NCI-H2107 treated with DMSO at 0.1 percent for 48 hours (cell line): Measurements from ENCODE around the gene NME7.
"Not testable (repeated sequence)": the region's sequence is repeated elsewhere in the genome, so short reads cannot be mapped to it uniquely, and the experiment has no call there.

ENCODE experiments used
- DNase-seq: peaks from one replicate; lab custom pipeline; 2025; ENCODE audit not compliant: unreplicated experiment; lab: John Stamatoyannopoulos, UW

Gene NME7

DNA sequence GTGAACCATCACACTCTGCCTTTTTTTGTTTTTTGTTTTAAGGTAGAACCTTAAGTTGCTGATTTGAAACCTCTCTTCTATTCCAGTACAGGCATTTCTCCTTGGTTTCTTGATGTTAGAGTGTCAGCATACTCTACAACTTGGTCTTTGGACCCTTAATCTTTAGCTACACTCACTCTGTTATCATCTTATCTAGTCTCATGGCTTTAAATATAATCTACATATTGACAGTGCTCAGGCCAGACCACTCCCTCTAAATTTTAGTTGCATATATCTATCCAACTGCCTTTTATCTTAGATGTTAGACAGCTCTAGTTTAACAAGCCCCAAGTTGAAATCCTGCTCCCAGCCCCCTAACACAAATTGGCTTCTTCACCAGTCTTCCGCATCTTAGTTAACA, 22.1 kb downstream of the NME7 start:
- DNase-seq, result no peak

DNA sequence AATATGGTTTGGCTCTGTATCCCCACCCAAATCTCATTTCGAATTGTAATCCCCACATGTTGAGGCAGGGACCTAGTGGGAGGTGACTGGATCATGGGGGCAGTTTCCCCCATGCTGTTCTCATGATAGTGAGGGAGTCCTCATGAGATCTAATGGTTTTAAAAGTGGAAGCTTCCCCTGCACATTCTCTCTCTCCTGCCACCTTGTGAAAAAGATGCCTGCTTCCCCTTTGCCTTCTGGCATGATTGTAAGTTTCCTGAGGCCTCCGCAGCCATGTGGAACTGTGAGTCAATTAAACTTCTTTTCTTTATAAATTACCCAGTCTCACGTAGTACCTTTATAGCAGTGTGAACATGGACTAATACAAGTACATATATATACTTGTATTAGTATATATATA, 25.5 kb downstream of the NME7 start:
- DNase-seq, result not testable (repeated sequence)

DNA sequence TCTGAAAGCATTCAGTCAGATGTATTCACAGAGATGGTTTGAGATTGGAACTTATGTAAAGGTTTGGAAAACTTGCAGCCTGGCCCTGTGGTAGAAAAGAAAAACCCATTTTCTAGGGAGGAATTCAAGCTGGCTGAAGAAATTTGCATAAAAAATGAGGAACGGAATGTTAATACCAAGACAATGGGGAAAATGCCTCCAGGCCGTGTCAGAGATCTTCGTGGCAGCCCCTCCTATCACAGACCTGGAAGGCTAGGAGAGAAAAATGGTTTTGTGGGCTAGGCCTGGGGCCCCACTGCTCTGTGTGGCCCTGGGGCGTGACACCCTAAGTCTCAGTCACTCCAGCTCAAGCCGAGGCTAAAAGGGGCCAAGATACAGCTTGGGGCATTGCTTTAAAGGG, 26.7 kb downstream of the NME7 start:
- no peak for DNase-seq

DNA sequence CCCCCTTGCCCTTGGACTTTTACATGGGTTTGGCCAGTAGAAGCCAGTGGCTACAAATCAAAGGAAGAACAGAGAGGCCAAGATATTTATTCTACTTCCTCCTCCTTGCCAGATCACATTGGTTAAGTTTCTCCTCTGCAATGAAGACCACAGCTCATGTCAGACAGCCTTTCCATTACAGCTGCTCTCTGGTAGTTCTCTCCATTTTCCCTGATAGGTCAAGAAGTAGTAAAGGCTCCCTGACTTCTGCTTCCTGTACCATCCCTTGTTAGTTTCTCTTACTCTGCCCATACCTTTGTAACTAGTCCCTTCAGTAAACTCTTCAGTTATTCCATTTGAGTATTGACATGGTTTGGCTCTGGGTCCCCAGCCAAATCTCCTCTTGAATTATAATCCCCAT, 27.8 kb downstream of the NME7 start:
- no peak for DNase-seq

DNA sequence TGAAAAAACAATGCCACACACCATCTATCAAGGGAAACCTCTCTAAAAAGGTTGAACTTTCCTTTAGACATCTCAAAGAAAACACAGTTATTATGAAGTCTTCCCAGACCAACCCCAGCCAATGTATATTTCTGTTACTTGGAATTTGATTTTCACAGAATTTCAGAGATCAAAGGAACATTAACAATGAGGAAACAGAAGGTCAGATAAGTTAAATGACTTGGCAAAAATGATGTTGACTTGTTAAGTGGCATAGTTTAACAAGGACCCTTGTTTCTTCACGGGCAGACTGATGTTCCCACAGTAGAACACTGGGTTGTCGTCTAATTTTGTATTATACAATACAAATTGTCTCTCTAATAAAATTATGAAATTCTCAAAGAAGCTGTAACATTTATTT, 29.0 kb downstream of the NME7 start:
- DNase-seq, result no peak

DNA sequence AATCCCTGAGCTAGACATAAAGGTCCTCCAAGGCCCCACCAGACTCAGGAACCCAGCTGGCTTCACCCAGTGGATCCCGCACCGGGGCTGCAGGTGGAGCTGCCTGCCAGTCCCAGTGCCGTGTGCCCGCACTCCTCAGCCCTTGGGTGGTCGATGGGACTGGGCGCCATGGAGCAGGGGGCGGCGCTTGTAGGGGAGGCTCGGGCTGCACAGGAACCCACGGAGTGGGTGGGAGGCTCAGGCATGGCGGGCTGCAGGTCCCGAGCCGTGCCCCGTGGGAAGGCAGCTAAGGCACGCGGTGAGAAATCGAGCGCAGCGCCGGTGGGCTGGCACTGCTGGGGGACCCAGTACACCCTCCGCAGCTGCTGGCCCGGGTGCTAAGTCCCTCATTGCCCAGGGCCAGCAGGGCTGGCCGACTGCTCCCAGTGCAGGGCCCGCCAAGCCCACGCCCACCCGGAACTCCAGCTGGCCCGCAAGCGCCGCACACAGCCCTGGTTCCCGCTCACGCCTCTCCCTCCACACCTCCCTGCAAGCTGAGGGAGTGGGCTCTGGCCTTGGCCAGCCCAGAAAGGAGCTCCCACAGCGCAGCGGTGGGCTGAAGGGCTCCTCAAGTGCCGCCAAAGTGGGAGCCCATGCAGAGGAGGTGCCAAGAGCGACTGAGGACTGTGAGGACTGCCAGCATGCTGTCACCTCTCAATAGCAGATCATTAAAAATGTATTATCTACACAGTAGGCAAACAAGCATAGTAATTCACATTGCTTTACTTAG, 30.5 kb downstream of the NME7 start:
- not testable (repeated sequence) for DNase-seq

DNA sequence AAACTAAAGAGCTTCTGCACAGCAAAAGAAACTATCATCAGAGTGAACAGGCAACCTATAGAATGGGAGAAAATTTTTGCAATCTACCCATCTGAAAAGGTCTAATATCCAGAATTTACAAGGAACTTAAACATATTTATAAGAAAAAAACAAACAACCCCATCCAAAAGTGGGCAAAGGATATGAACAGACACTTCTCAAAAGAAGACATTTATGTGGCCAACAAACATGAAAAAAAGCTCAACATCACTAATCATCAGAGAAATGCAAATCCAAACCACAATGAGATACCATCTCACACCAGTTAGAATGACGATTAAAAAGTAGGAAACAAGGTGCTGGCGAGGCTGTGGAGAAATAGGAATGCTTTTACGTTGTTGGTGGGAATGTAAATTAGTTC, 32.9 kb downstream of the NME7 start:
- DNase-seq, result not testable (repeated sequence)

DNA sequence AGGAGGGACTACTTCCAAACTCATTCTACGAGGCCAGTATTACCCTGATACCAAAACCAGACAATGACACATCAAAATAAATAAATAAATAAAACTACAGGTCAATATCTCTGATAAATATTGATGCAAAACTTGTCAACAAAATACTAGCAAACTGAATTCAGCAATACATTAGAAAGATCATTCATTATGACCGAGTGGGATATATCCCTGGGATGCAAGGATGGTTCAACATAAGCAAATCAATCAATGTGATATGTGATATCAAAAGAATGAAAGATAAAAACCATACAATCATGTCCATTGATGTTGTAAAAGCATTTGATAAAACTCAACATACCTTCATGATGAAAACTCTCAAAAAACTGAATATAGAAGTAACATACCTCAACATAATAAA, 36.7 kb downstream of the NME7 start:
- DNase-seq, result no peak

DNA sequence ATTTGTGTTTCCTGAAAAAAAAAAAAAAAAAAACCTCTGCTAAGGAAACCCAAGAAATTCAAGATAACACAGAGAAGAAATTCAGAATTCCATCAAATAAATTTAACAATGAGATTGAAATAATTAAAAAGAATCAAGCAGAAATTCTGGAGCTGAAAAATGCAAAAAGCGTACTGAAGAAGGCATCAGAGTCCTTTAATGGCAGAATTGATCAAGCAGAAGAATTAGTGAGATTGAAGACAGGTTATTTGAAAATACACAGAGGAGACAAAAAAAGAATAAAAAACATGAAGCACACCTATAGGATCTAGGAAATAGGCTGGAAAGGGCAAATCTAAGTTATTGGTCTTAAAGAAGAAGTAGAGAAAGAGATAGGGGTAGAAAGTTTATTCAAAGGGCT, 38.2 kb downstream of the NME7 start:
- no peak for DNase-seq

DNA sequence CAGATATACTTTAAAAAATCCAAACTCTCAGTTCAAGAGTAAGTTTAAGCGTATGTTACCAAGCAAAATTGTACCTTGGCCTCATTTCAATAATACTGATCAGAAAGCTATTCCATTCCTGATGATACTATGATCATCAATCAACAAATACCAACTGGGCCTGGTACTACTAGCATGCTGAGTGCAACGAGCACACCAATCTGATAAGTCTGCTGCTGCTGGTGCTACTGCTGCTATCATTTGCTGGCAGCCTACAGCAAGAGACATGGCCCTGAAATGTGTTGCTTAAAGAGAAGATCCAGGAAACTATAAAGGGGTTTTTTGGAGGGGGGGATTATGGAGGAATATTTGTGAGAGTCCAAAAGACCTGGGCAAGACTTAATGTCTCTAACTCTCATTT, 39.7 kb downstream of the NME7 start:
- DNase-seq, result no peak

DNA sequence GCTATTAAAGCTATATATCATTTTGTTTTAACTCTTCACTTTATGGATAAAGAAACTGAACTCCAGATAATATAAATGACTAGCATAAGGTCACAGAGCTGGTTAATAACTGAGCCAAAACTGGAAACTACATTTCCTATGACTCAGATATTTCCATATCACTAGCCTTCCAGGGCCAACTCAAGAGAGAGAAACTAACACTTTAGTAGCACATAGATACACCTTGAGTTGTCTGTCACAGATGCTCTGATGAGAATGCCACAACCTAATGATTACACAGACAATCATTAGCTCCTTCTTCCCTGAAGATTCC, 40.7 kb downstream of the NME7 start:
- no peak for DNase-seq

DNA sequence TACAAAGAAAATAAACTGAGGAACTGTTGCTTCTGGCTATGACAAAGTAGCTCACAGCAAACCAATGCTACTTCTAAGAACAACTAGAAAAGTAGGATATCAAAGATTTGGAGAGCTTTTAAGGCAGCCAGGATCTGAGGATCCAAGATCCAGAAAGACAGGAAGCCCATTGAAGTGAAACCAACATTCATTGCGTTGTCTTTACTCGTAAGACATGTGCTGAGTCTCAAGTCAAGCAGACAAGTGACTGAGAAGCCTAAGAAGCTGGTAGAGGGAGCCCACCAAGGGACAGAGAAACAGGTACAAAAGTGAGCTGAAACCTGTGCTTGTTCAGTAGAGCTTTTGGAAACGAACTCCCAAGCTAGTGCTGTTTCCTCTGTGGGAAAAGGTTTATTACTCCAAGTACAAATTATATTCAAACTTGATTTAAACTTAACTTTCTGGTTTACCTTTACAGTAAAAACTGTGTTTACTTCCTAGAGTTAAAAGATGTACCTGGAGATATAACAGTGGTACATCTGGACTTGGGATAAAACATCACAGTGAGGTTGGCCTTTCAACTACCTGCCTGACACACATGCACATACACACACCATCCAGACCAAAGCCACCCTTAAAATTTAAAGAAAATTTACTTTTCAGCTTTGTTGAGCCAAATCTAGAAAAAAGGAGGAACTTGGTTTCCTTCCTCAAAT, 41.2 kb downstream of the NME7 start:
- no peak for DNase-seq

DNA sequence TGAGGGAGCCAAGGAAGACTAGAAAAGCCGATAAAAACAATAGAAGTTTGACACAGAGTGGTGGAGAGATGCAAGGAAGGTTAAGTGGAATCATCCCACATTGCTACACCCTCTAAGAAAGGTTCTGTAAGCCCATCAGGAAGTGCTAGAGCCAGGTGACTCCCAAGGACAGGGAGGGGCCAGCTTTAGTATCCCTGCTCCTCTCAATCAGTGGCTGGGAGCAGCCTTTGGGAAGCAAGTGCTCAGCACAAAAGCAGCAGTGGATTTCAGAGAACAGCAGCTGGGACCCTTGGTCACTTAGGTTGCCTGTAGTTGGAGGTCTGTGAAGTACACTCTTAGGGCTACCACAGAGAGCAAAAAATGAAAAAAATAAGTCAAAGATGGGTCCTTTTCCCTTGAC, 42.5 kb downstream of the NME7 start:
- DNase-seq, result no peak

DNA sequence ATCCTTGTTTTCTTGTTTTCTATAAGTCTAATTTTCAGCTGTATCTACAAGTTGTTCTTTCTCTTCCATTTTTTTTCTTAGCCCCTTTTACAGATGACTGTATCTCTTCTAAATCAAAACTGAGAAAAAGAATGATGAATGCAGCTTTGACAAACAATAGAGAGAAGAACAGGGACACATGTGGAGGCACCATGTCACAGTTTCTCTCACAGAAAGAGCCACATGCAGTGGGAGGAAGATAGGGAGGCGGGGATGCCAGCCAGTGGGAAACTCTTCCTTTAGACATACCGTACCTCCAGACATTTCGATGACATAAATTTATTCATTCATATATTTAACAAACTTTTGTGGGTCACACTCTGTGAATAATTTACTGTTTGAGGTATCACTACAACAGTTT, 45.5 kb downstream of the NME7 start:
- no peak for DNase-seq

DNA sequence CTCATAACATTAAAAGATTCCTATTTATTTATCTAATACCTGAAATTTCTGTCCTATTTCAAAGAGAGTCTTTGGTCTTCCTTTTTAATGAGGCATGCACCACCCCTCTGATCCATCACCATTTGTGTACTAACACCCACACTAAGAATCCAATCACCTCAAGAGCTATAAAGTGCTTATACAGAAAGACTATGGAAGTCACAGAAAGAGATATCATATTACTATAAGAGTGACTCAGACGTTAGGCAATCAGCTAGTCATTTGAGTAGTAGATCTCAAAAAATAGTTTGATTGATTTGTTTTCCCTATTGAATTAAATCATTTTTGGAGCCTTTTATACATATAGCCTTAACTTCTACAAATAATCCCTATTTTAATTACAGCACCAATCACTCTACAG, 46.1 kb downstream of the NME7 start:
- peak; percentile 47 for DNase-seq

DNA sequence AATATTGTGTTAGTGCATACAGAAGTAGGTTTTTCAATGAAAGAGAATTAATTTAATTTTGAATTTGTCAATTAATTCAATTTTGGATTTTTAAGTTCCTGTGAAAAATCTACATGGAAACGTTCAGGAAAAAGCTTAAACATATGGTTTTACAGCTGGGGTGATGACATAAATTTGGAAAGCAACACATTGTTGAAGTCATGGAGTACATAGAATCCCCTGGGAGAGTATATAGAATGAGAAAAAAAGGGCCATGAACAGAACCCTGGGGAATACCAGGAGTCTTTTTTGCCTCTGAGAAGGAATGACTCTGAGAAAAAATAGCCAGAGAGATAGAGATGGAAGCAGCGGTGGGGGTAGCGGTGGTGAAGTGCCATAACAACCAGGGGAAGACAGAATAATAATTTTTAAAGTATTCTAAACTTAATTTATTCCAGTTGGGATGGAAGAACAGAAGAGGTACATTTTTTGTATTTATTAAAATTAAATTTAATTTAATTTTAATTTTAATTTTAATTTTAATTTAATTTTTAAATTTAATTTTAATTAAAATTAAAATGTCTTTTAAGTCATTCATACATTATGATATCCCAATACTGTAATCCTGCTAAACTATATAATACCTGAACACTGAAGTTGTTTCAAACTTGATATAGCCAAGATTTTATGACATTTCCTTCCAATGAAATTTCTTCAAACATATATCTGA, 48.9 kb downstream of the NME7 start:
- DNase-seq, result no peak

DNA sequence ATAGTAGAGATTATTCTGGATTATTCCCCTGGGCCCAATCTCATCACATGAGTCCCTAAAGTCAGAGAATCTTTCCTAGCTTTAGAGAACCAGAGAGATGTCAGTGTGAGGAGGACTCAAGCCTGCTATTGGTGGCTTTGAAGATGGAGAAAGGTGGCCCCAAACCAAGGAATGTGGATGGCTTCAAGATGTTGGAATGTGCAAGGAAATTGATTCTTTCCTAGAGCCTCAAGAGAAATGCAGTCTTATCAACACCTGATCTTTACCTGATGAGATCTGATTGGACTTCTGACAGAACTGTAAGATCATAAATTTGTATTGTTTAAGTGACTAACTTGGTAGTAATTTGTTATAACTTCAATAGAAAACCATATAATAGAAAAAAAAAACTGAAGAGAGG, 51.0 kb downstream of the NME7 start:
- DNase-seq, result no peak

DNA sequence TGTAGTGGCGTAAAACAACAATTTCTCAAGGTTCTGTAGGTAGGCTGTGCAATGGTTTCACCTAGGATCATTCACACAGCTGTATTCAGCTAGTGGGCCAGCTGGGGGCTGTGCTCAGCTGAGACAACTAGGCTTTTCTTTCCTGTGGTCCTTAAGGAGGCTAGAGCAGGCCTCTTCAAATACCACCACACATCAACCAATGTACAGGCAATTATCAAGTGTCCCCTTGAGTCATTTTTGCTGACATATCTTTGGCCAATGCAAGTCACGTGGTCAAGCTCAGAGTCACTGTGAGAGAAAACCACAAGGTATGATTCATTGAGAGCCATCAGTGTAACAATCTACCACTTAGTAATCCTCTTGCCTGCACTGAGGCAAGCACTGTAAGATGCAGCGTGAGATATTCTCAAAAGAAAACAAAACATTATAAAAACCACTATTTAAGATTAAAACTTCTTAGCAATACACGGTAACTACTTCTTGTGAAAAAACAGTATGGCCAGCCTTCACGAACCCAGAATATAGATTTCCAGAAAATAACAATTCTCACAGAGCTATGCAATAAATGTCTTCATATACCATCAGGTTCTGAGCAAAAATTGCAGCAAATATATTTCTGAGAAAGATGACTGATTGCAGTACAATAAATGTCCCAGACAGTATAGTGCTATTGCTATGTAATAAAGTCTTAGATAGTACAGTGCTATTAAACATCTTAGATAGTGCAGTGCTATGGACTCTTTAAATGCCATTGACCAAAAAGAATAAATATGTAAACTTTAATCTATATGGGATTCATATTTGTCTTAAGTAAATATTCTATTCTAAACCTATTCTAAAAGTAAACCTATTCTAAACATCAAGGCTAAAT, 55.3 kb downstream of the NME7 start:
- DNase-seq, result peak; percentile 67

DNA sequence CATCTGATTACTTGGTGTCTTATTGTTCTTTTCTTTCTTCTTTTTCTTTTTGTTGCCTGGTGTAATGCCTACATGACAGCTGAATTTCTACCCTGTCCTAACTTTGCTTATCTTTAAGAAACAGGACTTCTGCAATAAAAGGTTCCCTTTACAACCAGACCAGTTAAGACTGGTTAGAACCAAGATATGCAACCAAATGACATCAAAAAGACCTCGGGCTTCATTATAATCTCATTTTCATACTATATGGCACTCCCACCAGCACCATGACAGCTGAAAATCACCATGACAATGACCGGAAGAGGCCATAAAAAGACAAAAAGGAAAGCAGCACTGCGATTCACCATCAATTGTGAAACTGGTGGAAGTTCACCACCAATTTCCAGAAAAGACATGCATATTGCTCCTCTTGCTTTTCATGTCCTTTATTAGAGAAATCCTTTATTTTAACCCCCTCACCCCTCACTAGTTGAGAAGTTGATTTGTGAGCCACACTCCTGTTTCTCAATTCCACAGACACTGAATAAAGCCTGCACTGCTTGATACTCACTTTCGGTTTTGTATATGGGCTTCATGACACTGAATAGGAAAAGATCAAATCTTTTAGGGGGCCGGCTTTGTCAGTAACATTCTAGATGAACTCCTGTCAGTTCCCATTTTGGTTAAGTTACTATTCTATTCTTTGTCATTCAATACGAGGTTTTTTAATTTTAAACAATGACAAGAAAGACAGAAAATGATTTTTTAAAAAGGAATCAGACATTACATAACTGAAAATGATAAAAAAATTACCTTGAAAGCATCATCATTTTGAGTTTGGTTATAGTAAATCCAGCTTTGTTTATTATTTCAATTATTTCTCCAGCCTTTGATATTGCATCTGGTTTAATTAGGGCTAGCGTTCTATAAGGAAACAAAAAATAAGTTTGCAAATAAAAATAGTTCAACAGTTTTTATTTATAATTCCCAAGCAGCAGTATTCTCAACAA, 58.1 kb downstream of the NME7 start:
- no peak for DNase-seq
